ENCODE measurements around the gene TANC1. TPM values are rescaled to one million over a fixed set of nuclear protein-coding genes. Genes with fewer than 3 reads are reported as not detected.

TANC1 gene
- polyA plus RNA-seq, 2 of the 4 experiments (the other 2 are of a cell fraction): 9.2 to 21.2 TPM

- TF ChIP-seq ESRRA (IDR thresholded peaks at IDR 0.05; ENCODE audit: borderline replicate concordance, low read length) (no peak), KDM1A (IDR thresholded peaks at IDR 0.05; ENCODE audit: low read depth) (no peak), RCOR1 (IDR thresholded peaks at IDR 0.05; ENCODE audit: low read depth, low read length) (no peak), USF2 (IDR thresholded peaks at IDR 0.05) (no peak), CBX2 (IDR thresholded peaks at IDR 0.05; ENCODE audit: borderline replicate concordance, low read depth) (no peak), KDM5A (IDR thresholded peaks at IDR 0.05) (no peak), FOSL2 (IDR thresholded peaks at IDR 0.05) (no peak), FOSL2 (CRISPR knock-in tag; IDR thresholded peaks at IDR 0.05) (no peak), HOXA7 (CRISPR knock-in tag; IDR thresholded peaks at IDR 0.05) (no peak), GATA3 (IDR thresholded peaks at IDR 0.05; ENCODE audit: borderline replicate concordance) (no peak), ZSCAN20 (CRISPR knock-in tag; IDR thresholded peaks at IDR 0.05) (no peak), ZFP36 (IDR thresholded peaks at IDR 0.05; ENCODE audit: borderline replicate concordance, partially characterized antibody) (no peak), NR3C1 (IDR thresholded peaks at IDR 0.05) (no peak)
These were observed 143.0 kb downstream of the TANC1 start (continued) for GRCh38 chr2:159111346-159111927.

DNA sequence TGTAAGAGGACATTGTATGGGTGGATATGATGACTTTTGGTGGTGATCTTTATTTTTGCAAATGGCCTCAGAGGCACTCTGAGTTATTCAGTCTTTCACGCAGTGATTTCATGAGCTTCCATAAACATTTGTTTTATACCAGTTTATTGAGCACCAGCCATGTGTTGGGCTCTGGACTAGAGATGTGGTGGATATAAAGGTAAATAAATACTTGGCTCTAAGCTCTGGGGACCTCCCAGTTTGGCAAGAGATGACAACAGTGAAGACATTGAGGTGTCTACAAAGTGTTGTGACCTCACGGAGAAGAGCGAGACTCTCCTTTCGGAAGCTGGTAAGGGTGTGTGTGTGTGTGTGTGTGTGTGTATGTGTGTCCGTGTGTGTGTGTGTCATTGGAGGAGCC is 146.4 kb downstream of the TANC1 start:
- POLR2A ChIA-PET: interaction anchor here (0.7 kb wide), 1 partner anchor 216 kb away, joined by 4 read pairs; no protein-coding TSS in a partner anchor
- FAIRE-seq: no peak
- ATAC-seq: no peak
- TF ChIP-seq MAFK (IDR thresholded peaks at IDR 0.05; ENCODE audit: partially characterized antibody) (no peak), SMC3 (IDR thresholded peaks at IDR 0.05) (no peak), RFX5 (IDR thresholded peaks at IDR 0.05) (no peak)
- no peaks in the 10 kb centered on the region for H3K9me3 ChIP-seq
- 83% methylated on average over 5 of the region's 5 CpGs for WGBS (ENCODE audit: missing lambda C conversion rate)
- CTCF ChIA-PET: interaction anchor here (1.1 to 14.1 kb wide), 5 partner anchors 9 to 215 kb away, joined by 3 to 150 read pairs (median 4); no protein-coding TSS in a partner anchor
- no peak for DNase-seq (ENCODE audit: low read depth in 1 of 2, low spot score in 1 of 2)
- 0 out of 3 replicates have a peak, but pooled peaks cover 2% of the 10 kb centered on the region for H3K4me1 ChIP-seq
- no peak overlapping the region for H3K27ac ChIP-seq
- H3K4me3 ChIP-seq: no peak overlapping the region
- no peak overlapping the region for H3K4me2 ChIP-seq

DNA sequence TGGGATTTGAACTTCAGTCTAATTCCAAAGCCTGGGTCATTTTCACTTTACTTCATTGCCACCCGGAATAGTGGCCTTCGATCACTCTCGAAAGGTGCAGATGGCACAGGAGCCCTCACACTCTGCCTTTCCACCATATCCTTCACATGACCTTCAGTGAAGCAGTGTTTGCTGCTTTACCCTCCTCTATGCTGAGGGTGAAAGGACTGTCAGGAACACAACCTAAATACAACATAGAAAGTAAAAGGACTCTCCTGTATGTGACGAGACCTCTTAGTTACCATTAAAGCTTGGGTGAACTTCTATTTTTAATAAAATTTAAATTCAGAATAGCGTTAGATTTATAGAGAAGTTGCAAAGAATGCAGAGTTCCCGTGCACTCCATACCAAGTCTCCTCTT is 148.5 kb downstream of the TANC1 start:
- ChIA-PET POLR2A (no interaction called here), CTCF (interaction anchor here (0.6 to 14.1 kb wide), 14 partner anchors 8 to 223 kb away, joined by 3 to 150 read pairs (median 4); partner anchors contain the start of gene TANC1)
- Histone ChIP-seq H3K9me3 (no peaks in the 10 kb centered on the region), H3K4me3 (no peak overlapping the region), H3K4me1 (0 out of 3 replicates have a peak, but pooled peaks cover 2% of the 10 kb centered on the region), H3K4me2 (no peak overlapping the region), H3K27ac (no peak overlapping the region)
- DNase-seq (ENCODE audit: low read depth in 1 of 2, low spot score in 1 of 2) (no peak), ATAC-seq (no peak), FAIRE-seq (no peak)
- WGBS (ENCODE audit: missing lambda C conversion rate): 90% methylated on average over 6 of the region's 6 CpGs
- no peak for TF ChIP-seq CHD4 (IDR thresholded peaks at IDR 0.05; ENCODE audit: borderline replicate concordance)

DNA sequence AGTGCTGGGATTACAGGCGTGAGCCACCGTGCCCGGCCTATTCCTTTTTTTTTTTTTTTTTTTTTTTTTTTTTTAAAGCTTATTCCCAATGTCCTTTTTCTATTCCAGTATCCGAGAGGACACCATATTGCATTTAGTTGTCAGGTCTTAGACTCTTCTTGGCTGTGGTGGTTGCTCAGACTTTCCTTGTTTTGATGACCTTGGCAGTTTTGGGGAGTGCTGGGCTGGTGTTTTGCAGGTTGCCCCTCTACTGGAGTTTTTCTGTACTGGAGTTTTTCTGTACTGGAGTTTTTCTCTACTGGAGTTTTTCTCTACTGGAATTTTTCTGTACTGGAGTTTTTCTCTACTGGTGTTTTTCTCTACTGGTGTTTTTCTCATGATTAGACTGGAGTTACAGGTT is 149.2 kb downstream of the TANC1 start:
- Histone ChIP-seq H3K27ac (no peak overlapping the region), H3K4me3 (no peak overlapping the region), H3K4me2 (no peak overlapping the region), H3K4me1 (0 out of 3 replicates have a peak, but pooled peaks cover 2% of the 10 kb centered on the region), H3K9me3 (no peaks in the 10 kb centered on the region)
- 72% methylated on average over 4 of the region's 4 CpGs for WGBS (ENCODE audit: missing lambda C conversion rate)
- ChIA-PET CTCF (interaction anchor here (0.8 to 14.1 kb wide), 13 partner anchors 9 to 223 kb away, joined by 3 to 150 read pairs (median 4); no protein-coding TSS in a partner anchor), POLR2A (no interaction called here)
- no peak for ATAC-seq
- no peak for FAIRE-seq
- TF ChIP-seq GATA3 (IDR thresholded peaks at IDR 0.05; ENCODE audit: borderline replicate concordance) (no peak), NFE2L2 (conservative IDR thresholded peaks at IDR 0.05; ENCODE audit: low read length) (no peak), ZNF302 (CRISPR knock-in tag; IDR thresholded peaks at IDR 0.05) (no peak), JUNB (IDR thresholded peaks at IDR 0.05) (no peak), MAFK (IDR thresholded peaks at IDR 0.05; ENCODE audit: partially characterized antibody) (peak; percentile 31), ESRRA (IDR thresholded peaks at IDR 0.05; ENCODE audit: borderline replicate concordance, low read length) (no peak)
- DNase-seq (ENCODE audit: low read depth in 1 of 2, low spot score in 1 of 2): no peak

All from A549 (cell line).